Activated CD8-positive, alpha-beta memory T cell treated with anti-CD3 and anti-CD28 coated beads for 4 hours (primary cell): ENCODE results near the gene ANKIB1.

Experiments used
- DNase-seq, 2 donors: peaks; one replicate each; pipeline ENCODE4 v3.0.0-alpha.2; 2020; ENCODE audit warnings: low read depth in 2 of 2

ANKIB1 gene

GRCh38 chr7:92447345-92448204, 201.8 kb downstream of the ANKIB1 start, which contains the start of gene GATAD1:
GATAD1 (plus strand) TSS chr7:92447482; CDS start chr7:92447730, 248 bp downstream.
- peak; percentile 50 to 65 for DNase-seq

GRCh38 chr7:92448205-92448747, 202.5 kb downstream of the ANKIB1 start:
- peak; percentile 9 to 24 for DNase-seq
